ENCODE data around the gene MAPK8. TPM values are rescaled to one million over a fixed set of nuclear protein-coding genes. Genes with fewer than 3 reads are reported as not detected.

Gene MAPK8
- total and polyA plus RNA-seq, 2 of the 4 experiments (the other 2 are of a cell fraction): 41.5 to 54.7 TPM

DNA sequence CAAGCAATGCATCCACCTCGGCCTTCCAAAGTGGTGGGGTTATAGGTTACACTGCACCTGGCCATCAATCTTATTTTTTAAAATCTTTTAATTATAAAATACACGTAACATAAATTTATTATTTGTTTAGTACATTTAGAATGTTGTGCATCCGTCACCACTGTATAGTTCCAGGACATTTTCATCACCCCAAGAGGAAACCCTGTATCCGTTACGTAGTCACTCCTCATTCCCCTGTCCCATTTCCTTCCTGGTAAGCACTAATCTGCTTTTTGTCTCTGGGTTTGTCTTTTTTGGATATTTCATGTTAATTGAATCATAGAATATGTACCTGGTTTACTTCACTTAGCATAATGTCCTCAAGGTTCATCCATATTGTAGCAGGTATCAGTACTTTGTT, 51.2 kb downstream of the MAPK8 start:
- Histone ChIP-seq H3K9ac (ENCODE audit: low read depth, low read length) (no peak overlapping the region), H3K36me3 (ENCODE audit: control insufficient read depth, insufficient read depth, low read length) (no peaks in the 10 kb centered on the region), H4K91ac (ENCODE audit: insufficient read depth, low read depth, low read length) (no peak overlapping the region), H2BK5ac (ENCODE audit: low read depth, low read length, poor library complexity, severe bottlenecking) (no peak overlapping the region), H3K4me2 (ENCODE audit: low read depth, low read length) (no peak overlapping the region), H3K4me3 (ENCODE audit: insufficient read depth, low read depth, low read length) (no peak overlapping the region), H2AFZ (replicated peaks; ENCODE audit: low read length, poor library complexity) (no peak overlapping the region), H4K5ac (ENCODE audit: low read depth, low read length) (no peak overlapping the region), H2BK15ac (ENCODE audit: low read depth, low read length) (no peak overlapping the region), H3K4me1 (ENCODE audit: control insufficient read depth, insufficient read depth, low read length) (peaks cover 2% of the 10 kb centered on the region; the same call in 1 of the 2 replicates), H4K20me1 (ENCODE audit: insufficient read depth, low read length) (peaks cover 29% of the 10 kb centered on the region; the same call in 1 of the 2 replicates), H3K18ac (ENCODE audit: low read depth, low read length) (no peak overlapping the region), H3K4ac (ENCODE audit: low read depth, low read length) (no peak overlapping the region), H2BK20ac (ENCODE audit: low read depth, low read length) (no peak overlapping the region), H2AK9ac (replicated peaks; ENCODE audit: low read depth, low read length, poor library complexity) (no peak overlapping the region), H3K79me1 (ENCODE audit: low read depth in 1 of 2, low read length in 2 of 2) (peaks cover 6 to 51% of the 10 kb centered on the region in 2 experiments; a peak in 3 of 4 replicates), H2BK120ac (ENCODE audit: low read depth, low read length) (no peak overlapping the region), H3K9me3 (ENCODE audit: control insufficient read depth, insufficient read depth, low read length) (no peaks in the 10 kb centered on the region), H2AK5ac (ENCODE audit: low read depth, low read length) (no peak overlapping the region), H3K27me3 (ENCODE audit: control insufficient read depth, insufficient read depth, low read length) (no peaks in the 10 kb centered on the region), H4K8ac (ENCODE audit: low read depth in 2 of 2, low read length in 2 of 2) (no peak overlapping the region), H3K27ac (ENCODE audit: insufficient read depth, low read length) (no peak overlapping the region), H3K9me1 (ENCODE audit: insufficient read depth, low read length) (no peaks in the 10 kb centered on the region), H3K56ac (ENCODE audit: extremely low read depth, insufficient read depth, low read length) (no peak overlapping the region), H3K23ac (ENCODE audit: low read depth, low read length) (no peak overlapping the region), H3K14ac (replicated peaks; ENCODE audit: low read depth, low read length) (no peak overlapping the region)
- ATAC-seq (ENCODE audit: low read depth) (no peak), DNase-seq (no peak)
- TF ChIP-seq, protein P1, sequence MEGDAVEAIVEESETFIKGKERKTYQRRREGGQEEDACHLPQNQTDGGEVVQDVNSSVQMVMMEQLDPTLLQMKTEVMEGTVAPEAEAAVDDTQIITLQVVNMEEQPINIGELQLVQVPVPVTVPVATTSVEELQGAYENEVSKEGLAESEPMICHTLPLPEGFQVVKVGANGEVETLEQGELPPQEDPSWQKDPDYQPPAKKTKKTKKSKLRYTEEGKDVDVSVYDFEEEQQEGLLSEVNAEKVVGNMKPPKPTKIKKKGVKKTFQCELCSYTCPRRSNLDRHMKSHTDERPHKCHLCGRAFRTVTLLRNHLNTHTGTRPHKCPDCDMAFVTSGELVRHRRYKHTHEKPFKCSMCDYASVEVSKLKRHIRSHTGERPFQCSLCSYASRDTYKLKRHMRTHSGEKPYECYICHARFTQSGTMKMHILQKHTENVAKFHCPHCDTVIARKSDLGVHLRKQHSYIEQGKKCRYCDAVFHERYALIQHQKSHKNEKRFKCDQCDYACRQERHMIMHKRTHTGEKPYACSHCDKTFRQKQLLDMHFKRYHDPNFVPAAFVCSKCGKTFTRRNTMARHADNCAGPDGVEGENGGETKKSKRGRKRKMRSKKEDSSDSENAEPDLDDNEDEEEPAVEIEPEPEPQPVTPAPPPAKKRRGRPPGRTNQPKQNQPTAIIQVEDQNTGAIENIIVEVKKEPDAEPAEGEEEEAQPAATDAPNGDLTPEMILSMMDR (conservative IDR thresholded peaks at IDR 0.05; ENCODE audit: low read depth, low read length): no peak
- TF ChIP-seq MAFK (IDR thresholded peaks at IDR 0.05; ENCODE audit: low read depth, low read length) (no peak), SMC3 (IDR thresholded peaks at IDR 0.05; ENCODE audit: low read depth, low read length) (no peak), POLR2A (IDR thresholded peaks at IDR 0.05; ENCODE audit: low read depth, low read length) (no peak), RCOR1 (IDR thresholded peaks at IDR 0.05; ENCODE audit: insufficient replicate concordance, low read length) (no peak), FOS (IDR thresholded peaks at IDR 0.05; ENCODE audit: low read depth, low read length) (no peak), MAZ (IDR thresholded peaks at IDR 0.05; ENCODE audit: borderline replicate concordance, low read depth, low read length) (no peak), RFX5 (IDR thresholded peaks at IDR 0.05; ENCODE audit: low read depth, low read length) (no peak), CHD1 (IDR thresholded peaks at IDR 0.05; ENCODE audit: low read depth, low read length) (no peak), MXI1 (IDR thresholded peaks at IDR 0.05; ENCODE audit: borderline replicate concordance, low read depth, low read length) (no peak), NFE2L2 (IDR thresholded peaks at IDR 0.05; ENCODE audit: low read depth, low read length) (no peak), BHLHE40 (IDR thresholded peaks at IDR 0.05; ENCODE audit: low read depth, low read length) (no peak), RAD21 (IDR thresholded peaks at IDR 0.05; ENCODE audit: low read length) (no peak), CEBPB (IDR thresholded peaks at IDR 0.05; ENCODE audit: low read depth, low read length) (no peak)
- TF ChIP-seq, protein P2, sequence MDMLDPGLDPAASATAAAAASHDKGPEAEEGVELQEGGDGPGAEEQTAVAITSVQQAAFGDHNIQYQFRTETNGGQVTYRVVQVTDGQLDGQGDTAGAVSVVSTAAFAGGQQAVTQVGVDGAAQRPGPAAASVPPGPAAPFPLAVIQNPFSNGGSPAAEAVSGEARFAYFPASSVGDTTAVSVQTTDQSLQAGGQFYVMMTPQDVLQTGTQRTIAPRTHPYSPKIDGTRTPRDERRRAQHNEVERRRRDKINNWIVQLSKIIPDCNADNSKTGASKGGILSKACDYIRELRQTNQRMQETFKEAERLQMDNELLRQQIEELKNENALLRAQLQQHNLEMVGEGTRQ (IDR thresholded peaks at IDR 0.05; ENCODE audit: low read depth, low read length): no peak
- TF ChIP-seq, protein P3, sequence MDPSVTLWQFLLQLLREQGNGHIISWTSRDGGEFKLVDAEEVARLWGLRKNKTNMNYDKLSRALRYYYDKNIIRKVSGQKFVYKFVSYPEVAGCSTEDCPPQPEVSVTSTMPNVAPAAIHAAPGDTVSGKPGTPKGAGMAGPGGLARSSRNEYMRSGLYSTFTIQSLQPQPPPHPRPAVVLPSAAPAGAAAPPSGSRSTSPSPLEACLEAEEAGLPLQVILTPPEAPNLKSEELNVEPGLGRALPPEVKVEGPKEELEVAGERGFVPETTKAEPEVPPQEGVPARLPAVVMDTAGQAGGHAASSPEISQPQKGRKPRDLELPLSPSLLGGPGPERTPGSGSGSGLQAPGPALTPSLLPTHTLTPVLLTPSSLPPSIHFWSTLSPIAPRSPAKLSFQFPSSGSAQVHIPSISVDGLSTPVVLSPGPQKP (IDR thresholded peaks at IDR 0.05; ENCODE audit: borderline replicate concordance, low read depth, low read length): no peak
- ChIA-PET CTCF (interaction anchor here (2.1 kb wide), 1 partner anchor 299 kb away, joined by 8 read pairs; no protein-coding TSS in a partner anchor), POLR2A (ENCODE audit: unreplicated experiment) (no interaction called here)
- dilution Hi-C loops (cut with HindIII; ENCODE audit: low sequenced_read_pairs, unreplicated experiment) (no loop called here), in situ Hi-C loops (cut with MboI; ENCODE audit: low sequenced_read_pairs) (loop anchor here (25.0 kb wide), 1 partner anchor 155 kb away; no protein-coding TSS in a partner anchor), intact Hi-C loops (cut with micrococcal nuclease) (no loop called here)
- BruUV-seq (replicated peaks): no TSS peak
- WGBS, 2 experiments (ENCODE audit: extremely low coverage in 2 of 2, insufficient read length in 1 of 2): no CpG with 5 or more reads among the region's 5 CpGs

All from IMR-90 (cell line).